ENCODE results near the gene P2RX7.

P2RX7 gene

GRCh38 chr12:121090586-121091514 lies 41.8 kb upstream of the P2RX7 start:
- no peaks in the 10 kb centered on the region for H3K9me3 ChIP-seq (ENCODE audit: control insufficient read depth in 1 of 2, low read length in 2 of 2)
- H3K27me3 ChIP-seq (ENCODE audit: control insufficient read depth in 1 of 2, insufficient read depth in 2 of 2, low read length in 2 of 2) = peaks cover 0 to 7% of the 10 kb centered on the region in 2 donors
- no peak overlapping the region for H3K27ac ChIP-seq (ENCODE audit: low read depth, low read length)
- H3K4me3 ChIP-seq (ENCODE audit: low read depth in 1 of 2, low read length in 2 of 2) = no peak overlapping the region
- H3K9ac ChIP-seq (ENCODE audit: low read depth in 1 of 2, low read length in 2 of 2) = no peak overlapping the region
- no peaks in the 10 kb centered on the region for H3K36me3 ChIP-seq (ENCODE audit: control insufficient read depth in 1 of 2, insufficient read depth in 2 of 2, low read length in 2 of 2)
- H3K4me1 ChIP-seq (ENCODE audit: control insufficient read depth in 1 of 2, insufficient read depth in 2 of 2, low read length in 2 of 2) = peaks cover 6 to 15% of the 10 kb centered on the region in 2 donors

DNA sequence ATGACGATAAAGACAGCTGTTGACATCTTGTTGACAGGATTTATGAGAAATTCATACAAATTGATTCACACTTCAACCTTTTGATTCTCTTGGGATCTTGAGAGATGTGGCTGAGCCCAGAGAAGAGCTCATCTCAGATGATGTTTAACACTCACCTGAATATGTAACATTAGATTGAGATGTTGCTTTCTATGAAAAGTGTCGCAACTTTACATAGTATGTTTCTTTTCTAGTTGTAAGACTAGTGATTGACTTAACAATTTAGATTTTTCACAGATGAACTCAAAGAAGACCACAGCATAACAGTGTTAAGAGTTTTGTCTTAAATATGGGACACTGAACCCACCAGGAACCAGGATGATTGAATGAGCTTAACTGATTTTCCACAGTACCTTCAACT lies 40.6 kb upstream of the P2RX7 start:
- no peaks in the 10 kb centered on the region for H3K36me3 ChIP-seq (ENCODE audit: control insufficient read depth in 1 of 2, insufficient read depth in 2 of 2, low read length in 2 of 2)
- H3K9me3 ChIP-seq (ENCODE audit: control insufficient read depth in 1 of 2, low read length in 2 of 2) = no peaks in the 10 kb centered on the region
- H3K27ac ChIP-seq (ENCODE audit: low read depth, low read length) = no peak overlapping the region
- peaks cover 11 to 17% of the 10 kb centered on the region in 2 donors for H3K4me1 ChIP-seq (ENCODE audit: control insufficient read depth in 1 of 2, insufficient read depth in 2 of 2, low read length in 2 of 2)
- no peak overlapping the region for H3K9ac ChIP-seq (ENCODE audit: low read depth in 1 of 2, low read length in 2 of 2)
- peaks cover 0 to 7% of the 10 kb centered on the region in 2 donors for H3K27me3 ChIP-seq (ENCODE audit: control insufficient read depth in 1 of 2, insufficient read depth in 2 of 2, low read length in 2 of 2)
- no peak overlapping the region for H3K4me3 ChIP-seq (ENCODE audit: low read depth in 1 of 2, low read length in 2 of 2)

DNA sequence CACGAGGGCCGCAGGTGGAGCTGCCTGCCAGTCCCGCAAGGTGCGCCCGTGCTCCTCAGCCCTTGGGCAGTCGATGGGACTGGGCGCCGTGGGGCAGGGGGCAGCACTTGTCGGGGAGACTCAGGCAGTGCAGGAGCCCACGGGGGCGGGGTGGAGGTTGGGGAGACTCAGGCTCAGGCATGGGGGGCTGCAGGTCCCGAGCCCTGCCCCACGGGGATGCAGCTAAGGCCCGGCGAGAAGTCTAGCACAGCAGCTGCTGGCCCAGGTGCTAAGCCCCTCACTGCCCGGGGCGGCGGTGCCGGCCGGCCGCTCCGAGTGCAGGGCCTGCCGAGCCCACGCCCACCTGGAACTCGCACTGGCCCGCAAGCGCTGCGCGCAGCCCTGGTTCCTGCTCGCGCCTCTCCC lies 39.2 kb upstream of the P2RX7 start:
- no peak overlapping the region for H3K27ac ChIP-seq (ENCODE audit: low read depth, low read length)
- peaks cover 0 to 7% of the 10 kb centered on the region in 2 donors for H3K27me3 ChIP-seq (ENCODE audit: control insufficient read depth in 1 of 2, insufficient read depth in 2 of 2, low read length in 2 of 2)
- no peak overlapping the region for H3K4me3 ChIP-seq (ENCODE audit: low read depth in 1 of 2, low read length in 2 of 2)
- H3K36me3 ChIP-seq (ENCODE audit: control insufficient read depth in 1 of 2, insufficient read depth in 2 of 2, low read length in 2 of 2) = no peaks in the 10 kb centered on the region
- no peaks in the 10 kb centered on the region for H3K9me3 ChIP-seq (ENCODE audit: control insufficient read depth in 1 of 2, low read length in 2 of 2)
- no peak overlapping the region for H3K9ac ChIP-seq (ENCODE audit: low read depth in 1 of 2, low read length in 2 of 2)
- H3K4me1 ChIP-seq (ENCODE audit: control insufficient read depth in 1 of 2, insufficient read depth in 2 of 2, low read length in 2 of 2) = peaks cover 9 to 11% of the 10 kb centered on the region in 2 donors

- H3K27ac ChIP-seq (ENCODE audit: low read depth, low read length) = no peak overlapping the region
- peak overlapping the region; percentile 68 to 70 for H3K4me3 ChIP-seq (ENCODE audit: low read depth in 1 of 2, low read length in 2 of 2)
- H3K9me3 ChIP-seq (ENCODE audit: control insufficient read depth in 1 of 2, low read length in 2 of 2) = peaks cover 6 to 8% of the 10 kb centered on the region in 2 donors
- no peaks in the 10 kb centered on the region for H3K36me3 ChIP-seq (ENCODE audit: control insufficient read depth in 1 of 2, insufficient read depth in 2 of 2, low read length in 2 of 2)
- peak overlapping the region; percentile 35 to 52 for H3K9ac ChIP-seq (ENCODE audit: low read depth in 1 of 2, low read length in 2 of 2)
- H3K4me1 ChIP-seq (ENCODE audit: control insufficient read depth in 1 of 2, insufficient read depth in 2 of 2, low read length in 2 of 2) = peaks cover 9 to 11% of the 10 kb centered on the region in 2 donors
- peaks cover 0 to 7% of the 10 kb centered on the region in 2 donors for H3K27me3 ChIP-seq (ENCODE audit: control insufficient read depth in 1 of 2, insufficient read depth in 2 of 2, low read length in 2 of 2)
Observed at GRCh38 chr12:121095544-121096198, 37.0 kb upstream of the P2RX7 start.

- peaks cover 6 to 8% of the 10 kb centered on the region in 2 donors for H3K9me3 ChIP-seq (ENCODE audit: control insufficient read depth in 1 of 2, low read length in 2 of 2)
- no peak overlapping the region for H3K27ac ChIP-seq (ENCODE audit: low read depth, low read length)
- no peaks in the 10 kb centered on the region for H3K36me3 ChIP-seq (ENCODE audit: control insufficient read depth in 1 of 2, insufficient read depth in 2 of 2, low read length in 2 of 2)
- peaks cover 0 to 7% of the 10 kb centered on the region in 2 donors for H3K27me3 ChIP-seq (ENCODE audit: control insufficient read depth in 1 of 2, insufficient read depth in 2 of 2, low read length in 2 of 2)
- H3K4me3 ChIP-seq (ENCODE audit: low read depth in 1 of 2, low read length in 2 of 2) = peak overlapping the region in 1 of 2 donors; percentile 70
- H3K9ac ChIP-seq (ENCODE audit: low read depth in 1 of 2, low read length in 2 of 2) = no peak overlapping the region
- H3K4me1 ChIP-seq (ENCODE audit: control insufficient read depth in 1 of 2, insufficient read depth in 2 of 2, low read length in 2 of 2) = peaks cover 9 to 11% of the 10 kb centered on the region in 2 donors
Observed at GRCh38 chr12:121096199-121096798, 36.4 kb upstream of the P2RX7 start.

DNA sequence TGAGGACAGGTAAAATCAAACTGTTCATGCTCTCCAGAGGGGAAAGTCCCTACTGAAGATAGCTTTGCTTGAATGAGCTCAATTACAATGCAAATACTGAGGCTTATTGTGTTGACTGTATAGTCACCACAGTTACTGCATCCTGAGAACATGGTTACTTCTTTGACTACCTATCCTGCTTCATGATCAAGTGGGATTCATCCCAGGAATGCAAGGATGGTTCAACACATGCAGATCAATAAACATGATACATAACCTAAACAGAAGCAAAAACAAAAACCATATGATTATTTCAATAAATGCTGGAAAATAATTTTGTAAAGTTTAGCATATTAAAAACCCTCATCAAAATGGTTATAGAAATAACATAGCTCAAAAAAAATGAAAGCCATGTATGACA lies 32.9 kb upstream of the P2RX7 start:
- H3K27ac ChIP-seq (ENCODE audit: low read depth, low read length) = no peak overlapping the region
- H3K27me3 ChIP-seq (ENCODE audit: control insufficient read depth in 1 of 2, insufficient read depth in 2 of 2, low read length in 2 of 2) = peaks cover 0 to 7% of the 10 kb centered on the region in 2 donors
- no peak overlapping the region for H3K9ac ChIP-seq (ENCODE audit: low read depth in 1 of 2, low read length in 2 of 2)
- H3K4me1 ChIP-seq (ENCODE audit: control insufficient read depth in 1 of 2, insufficient read depth in 2 of 2, low read length in 2 of 2) = peaks cover 9 to 11% of the 10 kb centered on the region in 2 donors
- no peak overlapping the region for H3K4me3 ChIP-seq (ENCODE audit: low read depth in 1 of 2, low read length in 2 of 2)
- peaks cover 6 to 8% of the 10 kb centered on the region in 2 donors for H3K9me3 ChIP-seq (ENCODE audit: control insufficient read depth in 1 of 2, low read length in 2 of 2)
- no peaks in the 10 kb centered on the region for H3K36me3 ChIP-seq (ENCODE audit: control insufficient read depth in 1 of 2, insufficient read depth in 2 of 2, low read length in 2 of 2)

DNA sequence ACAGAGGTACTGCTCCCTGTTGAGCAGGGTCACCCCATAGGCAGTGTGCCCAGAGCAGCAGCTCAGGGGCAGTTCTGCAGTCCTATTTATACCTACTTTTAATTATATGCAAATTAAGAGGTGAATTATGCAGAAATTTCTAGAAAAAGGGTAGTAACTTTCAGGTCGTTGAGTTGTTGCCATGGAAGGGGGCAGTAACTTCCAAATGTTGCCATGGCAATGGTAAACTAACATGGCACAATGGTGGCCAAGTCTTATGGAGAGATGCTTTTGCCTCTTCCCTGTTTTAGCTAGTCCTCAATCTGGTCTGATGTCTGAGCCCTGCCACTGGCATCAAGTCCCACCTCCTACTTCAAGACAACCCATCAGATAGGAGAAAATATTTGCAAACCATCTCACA lies 30.4 kb upstream of the P2RX7 start:
- H3K9ac ChIP-seq (ENCODE audit: low read depth in 1 of 2, low read length in 2 of 2) = no peak overlapping the region
- H3K27ac ChIP-seq (ENCODE audit: low read depth, low read length) = no peak overlapping the region
- H3K36me3 ChIP-seq (ENCODE audit: control insufficient read depth in 1 of 2, insufficient read depth in 2 of 2, low read length in 2 of 2) = no peaks in the 10 kb centered on the region

GRCh38 chr12:121107681-121108080 lies 25.0 kb upstream of the P2RX7 start:
- no peak overlapping the region for H3K27ac ChIP-seq (ENCODE audit: low read depth, low read length)
- no peaks in the 10 kb centered on the region for H3K4me1 ChIP-seq (ENCODE audit: control insufficient read depth in 1 of 2, insufficient read depth in 2 of 2, low read length in 2 of 2)
- no peak overlapping the region for H3K4me3 ChIP-seq (ENCODE audit: low read depth in 1 of 2, low read length in 2 of 2)
- no peaks in the 10 kb centered on the region for H3K9me3 ChIP-seq (ENCODE audit: control insufficient read depth in 1 of 2, low read length in 2 of 2)
- no peak overlapping the region for H3K9ac ChIP-seq (ENCODE audit: low read depth in 1 of 2, low read length in 2 of 2)
- no peaks in the 10 kb centered on the region for H3K27me3 ChIP-seq (ENCODE audit: control insufficient read depth in 1 of 2, insufficient read depth in 2 of 2, low read length in 2 of 2)
- H3K36me3 ChIP-seq (ENCODE audit: control insufficient read depth in 1 of 2, insufficient read depth in 2 of 2, low read length in 2 of 2) = no peaks in the 10 kb centered on the region

More for the DNA sequence above, 30.4 kb upstream of the P2RX7 start:
- Histone ChIP-seq H3K27me3 (ENCODE audit: control insufficient read depth in 1 of 2, insufficient read depth in 2 of 2, low read length in 2 of 2) (no peaks in the 10 kb centered on the region), H3K9me3 (ENCODE audit: control insufficient read depth in 1 of 2, low read length in 2 of 2) (peaks cover 6 to 8% of the 10 kb centered on the region in 2 donors), H3K4me1 (ENCODE audit: control insufficient read depth in 1 of 2, insufficient read depth in 2 of 2, low read length in 2 of 2) (no peaks in the 10 kb centered on the region), H3K4me3 (ENCODE audit: low read depth in 1 of 2, low read length in 2 of 2) (no peak overlapping the region)

- H3K27me3 ChIP-seq (ENCODE audit: control insufficient read depth in 1 of 2, insufficient read depth in 2 of 2, low read length in 2 of 2) = no peaks in the 10 kb centered on the region
- no peaks in the 10 kb centered on the region for H3K4me1 ChIP-seq (ENCODE audit: control insufficient read depth in 1 of 2, insufficient read depth in 2 of 2, low read length in 2 of 2)
- H3K27ac ChIP-seq (ENCODE audit: low read depth, low read length) = no peak overlapping the region
- no peak overlapping the region for H3K9ac ChIP-seq (ENCODE audit: low read depth in 1 of 2, low read length in 2 of 2)
- no peak overlapping the region for H3K4me3 ChIP-seq (ENCODE audit: low read depth in 1 of 2, low read length in 2 of 2)
- H3K9me3 ChIP-seq (ENCODE audit: control insufficient read depth in 1 of 2, low read length in 2 of 2) = no peaks in the 10 kb centered on the region
- H3K36me3 ChIP-seq (ENCODE audit: control insufficient read depth in 1 of 2, insufficient read depth in 2 of 2, low read length in 2 of 2) = no peaks in the 10 kb centered on the region
Observed at GRCh38 chr12:121108492-121108891, 24.2 kb upstream of the P2RX7 start.
